ENCODE measurements around the gene SEMA4A.
"Not testable (repeated sequence)": the region's sequence is repeated elsewhere in the genome, so short reads cannot be mapped to it uniquely, and the experiment has no call there.

SEMA4A gene

GRCh38 chr1:156114919-156115513, 38.4 kb upstream of the SEMA4A start:
- no peak for TF ChIP-seq CTCF (IDR thresholded peaks at IDR 0.05; ENCODE audit: control insufficient read depth, insufficient read depth, low read depth, low read length, missing control alignments)
- no peak for DNase-seq (ENCODE audit: low read depth)
- peak overlapping the region; percentile 93 for H3K4me3 ChIP-seq (ENCODE audit: control insufficient read depth, low read depth, low read length)

GRCh38 chr1:156115514-156116374, 37.6 kb upstream of the SEMA4A start:
- no peak for TF ChIP-seq CTCF (IDR thresholded peaks at IDR 0.05; ENCODE audit: control insufficient read depth, insufficient read depth, low read depth, low read length, missing control alignments)
- DNase-seq (ENCODE audit: low read depth), result no peak
- peak overlapping the region; percentile 93 for H3K4me3 ChIP-seq (ENCODE audit: control insufficient read depth, low read depth, low read length)

GRCh38 chr1:156116731-156117130, 36.7 kb upstream of the SEMA4A start:
- H3K4me3 ChIP-seq (ENCODE audit: control insufficient read depth, low read depth, low read length), result peak overlapping the region; percentile 93
- DNase-seq (ENCODE audit: low read depth), result not testable (repeated sequence)

GRCh38 chr1:156117414-156118176, 35.8 kb upstream of the SEMA4A start:
- peak overlapping the region; percentile 93 for H3K4me3 ChIP-seq (ENCODE audit: control insufficient read depth, low read depth, low read length)
- TF ChIP-seq CTCF (IDR thresholded peaks at IDR 0.05; ENCODE audit: control insufficient read depth, insufficient read depth, low read depth, low read length, missing control alignments), result no peak
- no peak for DNase-seq (ENCODE audit: low read depth)

DNA sequence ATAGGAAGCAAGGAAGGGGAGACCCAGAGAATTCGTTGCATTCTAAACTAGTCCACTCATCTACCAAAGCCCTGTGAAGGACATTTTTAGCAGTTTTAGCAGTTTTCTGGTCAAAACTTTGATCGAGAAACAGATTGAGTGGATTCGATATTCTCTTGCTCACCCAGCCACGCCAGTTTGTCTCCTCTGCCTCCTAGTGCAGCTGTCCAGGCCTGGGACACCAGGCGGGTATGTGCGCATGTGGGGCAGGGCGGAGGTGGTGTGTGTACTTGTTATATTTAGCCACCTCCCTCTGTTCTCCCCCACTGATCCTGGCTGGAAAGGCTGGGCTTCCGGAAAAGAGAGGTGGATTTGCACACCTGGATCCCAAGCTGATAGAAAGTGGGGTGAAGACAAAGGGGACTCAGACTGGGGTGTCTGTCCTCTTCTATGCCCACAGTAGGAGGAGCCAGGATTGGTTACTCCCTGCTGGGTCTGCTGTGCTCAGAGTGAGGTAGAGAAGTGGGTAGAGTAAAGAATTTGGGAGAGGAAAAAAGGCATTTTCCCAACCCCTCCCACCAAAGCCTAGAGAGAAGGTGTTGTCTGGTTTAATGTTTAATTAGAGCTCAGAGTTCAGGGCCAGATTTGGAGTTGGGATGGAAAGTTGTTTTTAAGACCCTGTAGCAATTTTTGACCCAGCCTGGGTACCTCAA, 35.1 kb upstream of the SEMA4A start:
- no peak for DNase-seq (ENCODE audit: low read depth)
- TF ChIP-seq CTCF (IDR thresholded peaks at IDR 0.05; ENCODE audit: control insufficient read depth, insufficient read depth, low read depth, low read length, missing control alignments), result no peak
- H3K4me3 ChIP-seq (ENCODE audit: control insufficient read depth, low read depth, low read length), result peak overlapping the region; percentile 93

- TF ChIP-seq CTCF (IDR thresholded peaks at IDR 0.05; ENCODE audit: control insufficient read depth, insufficient read depth, low read depth, low read length, missing control alignments), result no peak
- DNase-seq (ENCODE audit: low read depth), result no peak
- peak overlapping the region; percentile 42 for H3K4me3 ChIP-seq (ENCODE audit: control insufficient read depth, low read depth, low read length)
These were observed 33.7 kb upstream of the SEMA4A start for GRCh38 chr1:156119503-156120209.

Measured in AG09309 (cell line).